ENCODE data around the gene FARP2. TPM values are rescaled to one million over a fixed set of nuclear protein-coding genes. Genes with fewer than 3 reads are reported as not detected.
"Not testable (repeated sequence)": the region's sequence is repeated elsewhere in the genome, so short reads cannot be mapped to it uniquely, and the experiment has no call there.

Gene FARP2
- total RNA-seq, 6 experiments from 2014 or later = 38.3 to 46.4 (median 41.9) TPM

- Mint-ChIP-seq H3K27ac (no peak overlapping the region), H3K4me1 (ENCODE audit: low read depth) (peaks cover 13% of the 10 kb centered on the region), H3K27me3 (ENCODE audit: insufficient read depth) (no peaks in the 10 kb centered on the region; the same call in 1 of the 2 replicates), H3K36me3 (ENCODE audit: low read depth) (peaks cover 5% of the 10 kb centered on the region; the same call in 1 of the 2 replicates), H3K4me3 (no peak overlapping the region), H3K9me3 (no peaks in the 10 kb centered on the region)
- no peak for TF ChIP-seq CTCF (IDR thresholded peaks at IDR 0.05)
- DNase-seq = no peak
Observed at GRCh38 chr2:241390301-241391206, 34.5 kb downstream of the FARP2 start.

DNA sequence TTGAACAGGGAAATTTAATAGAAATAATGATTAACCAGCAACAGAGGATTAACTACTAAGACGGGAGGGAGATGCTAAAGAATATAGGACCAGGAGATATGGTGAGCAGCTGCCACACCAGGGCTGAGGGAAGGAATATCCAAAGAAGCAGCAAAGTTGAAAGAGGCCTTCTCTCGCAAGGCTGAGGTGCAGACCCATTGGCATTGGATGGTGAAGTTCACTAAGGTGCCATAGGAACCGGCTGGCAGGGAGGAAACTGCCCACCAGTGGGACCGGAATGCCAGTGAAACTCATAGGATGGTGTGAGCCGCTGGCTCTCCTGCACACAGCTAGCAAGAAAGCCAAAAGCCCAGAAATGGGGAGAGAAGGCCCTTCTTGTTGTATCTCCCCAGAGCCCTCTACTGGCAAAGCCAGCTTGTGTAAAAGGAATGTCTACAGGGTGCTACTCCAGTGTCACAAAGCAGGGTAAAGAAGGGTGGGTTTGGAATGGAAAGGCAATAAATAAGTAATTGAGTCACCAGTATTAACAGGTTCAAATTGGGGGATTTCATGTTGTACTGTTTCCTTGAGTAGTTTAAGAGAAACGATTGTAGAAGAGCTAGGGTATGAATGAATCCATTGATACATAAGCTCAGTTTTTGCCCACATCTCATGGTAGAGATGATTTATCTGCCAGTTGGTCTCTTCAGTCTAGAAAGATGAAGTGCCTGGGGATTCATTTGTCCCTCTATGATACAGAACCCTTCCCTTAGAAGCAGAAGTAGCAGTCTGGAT, 36.0 kb downstream of the FARP2 start:
- Mint-ChIP-seq H3K9me3 (no peaks in the 10 kb centered on the region), H3K4me1 (ENCODE audit: low read depth) (peaks cover 13% of the 10 kb centered on the region), H3K27me3 (ENCODE audit: insufficient read depth) (no peaks in the 10 kb centered on the region), H3K27ac (no peak overlapping the region), H3K36me3 (ENCODE audit: low read depth) (peaks cover 5% of the 10 kb centered on the region; the same call in 1 of the 2 replicates), H3K4me3 (no peak overlapping the region)
- TF ChIP-seq CTCF (IDR thresholded peaks at IDR 0.05) = peak; percentile 69
- peak; percentile 48 for DNase-seq

- H3K4me3 Mint-ChIP-seq; H3K36me3 Mint-ChIP-seq (ENCODE audit: low read depth); DNase-seq; H3K27ac Mint-ChIP-seq; H3K9me3 Mint-ChIP-seq; H3K27me3 Mint-ChIP-seq (ENCODE audit: insufficient read depth): not testable (repeated sequence)
- H3K4me1 Mint-ChIP-seq (ENCODE audit: low read depth) = peaks cover 13% of the 10 kb centered on the region
Observed at GRCh38 chr2:241392753-241393152, 36.7 kb downstream of the FARP2 start.

- no peak overlapping the region for H3K27ac Mint-ChIP-seq
- H3K4me3 Mint-ChIP-seq = no peak overlapping the region
- peaks cover 5% of the 10 kb centered on the region; the same call in 1 of the 2 replicates for H3K36me3 Mint-ChIP-seq (ENCODE audit: low read depth)
- no peaks in the 10 kb centered on the region for H3K9me3 Mint-ChIP-seq
- no peaks in the 10 kb centered on the region for H3K27me3 Mint-ChIP-seq (ENCODE audit: insufficient read depth)
- no peak for TF ChIP-seq CTCF (IDR thresholded peaks at IDR 0.05)
- peaks cover 13% of the 10 kb centered on the region for H3K4me1 Mint-ChIP-seq (ENCODE audit: low read depth)
- DNase-seq = no peak
Observed at GRCh38 chr2:241393524-241394196, 37.6 kb downstream of the FARP2 start.

GRCh38 chr2:241396809-241397208, 40.7 kb downstream of the FARP2 start:
- H3K27ac Mint-ChIP-seq; H3K27me3 Mint-ChIP-seq (ENCODE audit: insufficient read depth); H3K4me3 Mint-ChIP-seq; DNase-seq; H3K9me3 Mint-ChIP-seq; H3K36me3 Mint-ChIP-seq (ENCODE audit: low read depth); H3K4me1 Mint-ChIP-seq (ENCODE audit: low read depth): not testable (repeated sequence)

Data from HFFc6 (cell line).